Stimulated activated CD4-positive, alpha-beta T cell treated with anti-CD3 and anti-CD28 coated beads, TNF-alpha, amount 100 ng/mL, for 48 hours (primary cell): ENCODE results near the gene MTNR1B.

Experiments used
- DNase-seq, 3 donors: peaks; one replicate each; pipeline ENCODE4 v3.0.0-alpha.2; 2020; ENCODE audit warnings: low read depth in 3 of 3

Gene MTNR1B

DNA sequence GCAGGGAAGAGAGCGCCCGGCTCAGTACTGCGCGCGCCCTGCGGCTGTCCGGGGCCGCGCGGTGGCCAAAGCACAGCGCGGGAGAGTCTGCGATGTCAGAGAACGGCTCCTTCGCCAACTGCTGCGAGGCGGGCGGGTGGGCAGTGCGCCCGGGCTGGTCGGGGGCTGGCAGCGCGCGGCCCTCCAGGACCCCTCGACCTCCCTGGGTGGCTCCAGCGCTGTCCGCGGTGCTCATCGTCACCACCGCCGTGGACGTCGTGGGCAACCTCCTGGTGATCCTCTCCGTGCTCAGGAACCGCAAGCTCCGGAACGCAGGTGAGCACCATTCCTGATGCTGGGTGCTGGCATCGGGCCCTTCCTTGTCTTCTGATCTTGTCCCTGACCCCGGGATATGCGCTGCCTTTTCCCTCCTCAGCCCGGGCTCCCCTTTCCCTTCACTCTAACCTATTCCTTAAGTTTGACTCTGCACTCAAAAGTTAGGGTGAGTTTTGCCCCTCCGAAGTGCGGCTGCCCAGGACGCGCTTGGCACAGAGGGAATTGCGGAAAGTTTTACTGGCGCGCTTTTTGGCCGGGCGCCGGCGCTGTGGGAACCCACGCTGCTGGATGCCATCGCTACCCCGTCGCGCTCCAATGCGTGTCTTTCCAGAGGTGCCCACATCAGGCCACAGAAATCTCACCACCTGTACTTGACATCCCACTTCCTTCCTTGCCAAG lies at the start of gene MTNR1B:
MTNR1B (plus strand) TSS at position 18 of the 714 bp plus-strand sequence; CDS start at position 93, 75 bp downstream.
- no peak for DNase-seq

DNA sequence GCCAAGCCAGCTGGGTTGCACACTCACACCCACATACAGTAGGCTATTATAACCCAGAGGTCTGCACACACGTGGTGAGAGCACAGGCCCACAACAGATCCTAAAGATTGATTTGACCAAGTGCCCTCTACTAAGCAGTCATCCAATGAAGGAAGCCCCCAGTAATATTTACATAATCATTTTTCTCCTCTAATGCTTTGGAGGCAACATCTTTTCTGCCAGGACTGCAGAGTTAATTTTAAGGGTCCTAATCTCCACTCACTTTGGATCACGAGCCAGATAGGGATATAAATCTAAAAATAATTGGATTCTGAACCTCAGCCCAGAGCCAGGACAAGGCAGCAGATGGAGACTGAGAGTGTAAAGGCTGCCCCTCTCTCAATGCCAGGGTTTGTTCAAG lies 49.1 kb upstream of the MTNR1B start:
- DNase-seq: no peak

- DNase-seq: no peak
Measured at GRCh38 chr11:92922731-92923130, 46.7 kb upstream of the MTNR1B start.

- no peak for DNase-seq
Measured at GRCh38 chr11:92929246-92929645, 40.2 kb upstream of the MTNR1B start.

GRCh38 chr11:92929653-92930052 lies 39.8 kb upstream of the MTNR1B start:
- no peak for DNase-seq

DNA sequence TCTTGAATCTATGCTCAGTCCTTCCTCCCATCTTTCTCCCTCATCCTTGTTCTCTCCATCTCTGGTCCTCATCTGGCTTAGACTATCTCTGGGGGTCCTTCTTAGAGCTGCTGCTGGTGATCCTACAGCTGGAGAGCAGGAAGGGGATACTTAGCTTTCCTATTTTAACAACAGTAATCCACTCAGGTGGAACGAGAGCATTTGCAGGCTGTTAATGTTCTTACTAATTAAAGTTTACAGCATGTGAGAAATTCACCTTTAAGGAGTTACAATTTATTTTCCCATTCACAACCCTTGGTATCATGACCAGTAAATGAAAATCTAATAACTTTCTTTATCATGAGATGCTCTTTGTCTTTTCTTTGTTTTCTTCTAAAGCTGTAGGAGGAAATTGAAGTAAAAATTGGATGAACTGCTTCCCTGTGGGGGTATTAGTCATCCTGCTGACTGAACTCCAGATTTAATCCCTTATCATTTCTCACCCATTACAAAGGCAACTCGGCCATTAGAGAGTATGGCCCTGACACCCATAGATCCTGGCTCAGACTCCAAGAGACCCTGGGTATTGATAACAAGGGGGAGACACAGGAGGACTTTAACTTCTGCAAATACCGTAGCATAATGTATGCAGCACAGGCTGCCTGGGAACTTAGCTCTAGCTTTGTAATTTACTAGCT lies 37.6 kb upstream of the MTNR1B start:
- DNase-seq: no peak

- DNase-seq: no peak
Measured at GRCh38 chr11:92939305-92939704, 30.1 kb upstream of the MTNR1B start.

DNA sequence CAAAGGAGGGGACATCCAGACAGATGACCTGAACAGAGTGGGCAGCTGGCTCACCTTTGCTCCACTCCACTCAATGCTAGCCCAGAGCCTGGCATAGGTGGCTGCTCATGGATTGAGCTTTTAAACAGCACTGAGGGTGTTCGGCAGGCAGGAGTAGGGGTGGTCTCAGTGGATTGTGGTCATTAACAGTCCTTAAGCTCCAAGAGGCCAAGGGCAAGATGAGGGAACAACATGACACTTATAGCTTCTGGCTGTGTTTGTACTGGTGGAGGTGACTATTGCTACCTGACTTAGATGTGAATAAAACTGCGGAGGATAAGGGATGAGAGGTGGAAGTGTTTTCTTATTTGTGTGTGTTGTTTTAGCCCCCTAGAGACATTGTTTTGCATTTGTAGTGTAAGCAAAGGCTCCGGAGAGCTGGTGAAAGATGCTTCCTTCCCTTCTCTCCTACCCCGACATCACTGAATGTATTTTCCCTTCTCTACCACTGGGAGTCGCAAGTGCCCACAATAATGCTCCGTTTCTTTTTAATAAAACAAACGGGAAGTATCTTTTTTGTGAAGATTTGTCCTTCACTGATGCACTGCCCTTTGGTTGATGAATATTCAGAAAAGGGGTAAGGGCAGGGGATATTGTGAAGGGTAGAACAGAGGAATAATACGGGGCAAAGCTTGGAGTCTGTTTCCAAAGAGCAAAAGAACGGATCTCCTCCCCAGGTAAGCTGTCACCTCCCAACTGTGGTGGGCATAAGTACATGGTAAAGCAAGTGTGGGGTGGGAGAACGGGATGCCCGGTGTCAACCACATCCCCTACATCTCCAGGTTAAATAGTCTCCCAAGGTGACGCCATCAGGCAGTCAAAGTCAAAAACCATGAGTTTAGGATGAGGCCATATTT lies 27.5 kb upstream of the MTNR1B start:
- no peak for DNase-seq

DNA sequence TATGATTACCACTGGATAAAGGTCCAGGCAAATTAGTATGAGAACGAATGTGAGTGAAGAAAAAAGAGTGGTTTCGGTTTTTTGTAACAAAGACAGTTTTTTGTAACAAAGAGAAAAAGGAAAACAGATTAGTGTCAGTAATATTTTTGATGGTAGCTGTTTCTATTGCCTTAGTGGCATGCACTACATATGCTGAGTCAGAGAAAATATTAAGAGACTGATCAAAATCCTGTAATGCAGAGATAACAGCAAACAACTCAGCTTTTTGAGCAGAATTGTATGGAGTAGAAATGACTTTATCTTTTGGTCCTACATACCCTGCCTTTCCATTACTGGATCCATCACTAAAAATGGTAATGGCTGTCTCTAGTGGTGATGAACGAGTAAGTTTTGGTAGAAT lies 22.7 kb upstream of the MTNR1B start:
- no peak for DNase-seq

DNA sequence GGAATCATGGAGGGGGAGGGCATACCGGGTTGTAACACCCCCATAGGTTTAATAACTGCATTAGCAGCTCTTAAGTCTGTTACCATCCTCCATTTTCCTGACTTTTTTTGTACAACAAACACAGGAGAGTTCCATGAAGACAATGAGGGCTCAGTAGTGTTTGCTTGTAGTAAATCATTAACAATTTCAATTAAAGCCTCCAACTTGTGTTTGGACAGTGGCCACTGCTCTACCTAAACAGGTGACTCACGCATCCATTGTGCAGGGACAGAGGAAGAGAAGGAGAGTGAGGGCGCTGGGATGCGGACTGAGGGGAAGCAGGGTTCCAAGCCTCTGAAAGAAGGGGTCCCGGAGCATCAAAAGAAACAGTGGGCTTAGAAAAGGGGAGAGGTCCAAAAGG lies 21.3 kb upstream of the MTNR1B start:
- no peak for DNase-seq

DNA sequence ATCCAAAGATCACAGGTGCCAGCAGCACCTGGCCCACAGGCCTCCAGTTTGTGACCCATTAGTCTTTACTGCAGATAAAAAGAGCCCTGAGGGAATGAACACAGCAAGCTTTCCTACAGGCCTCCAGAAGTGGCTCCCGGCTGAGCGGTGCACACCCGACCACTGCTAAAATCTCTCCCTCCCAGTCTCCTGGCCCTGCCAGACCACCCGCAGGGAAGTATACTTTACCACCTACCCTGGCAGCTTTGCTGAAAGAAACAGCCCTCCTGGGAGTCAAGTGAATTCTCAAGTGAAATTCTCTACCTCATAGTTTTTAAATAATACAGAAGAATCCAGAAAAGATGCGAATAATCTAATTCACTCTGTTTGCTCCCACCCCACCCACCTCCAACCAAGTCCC lies 15.4 kb upstream of the MTNR1B start:
- DNase-seq: no peak

- DNase-seq: no peak
Measured at GRCh38 chr11:92955860-92956259, 13.6 kb upstream of the MTNR1B start.

- no peak for DNase-seq
Measured at GRCh38 chr11:92960886-92961285, 8.6 kb upstream of the MTNR1B start.

DNA sequence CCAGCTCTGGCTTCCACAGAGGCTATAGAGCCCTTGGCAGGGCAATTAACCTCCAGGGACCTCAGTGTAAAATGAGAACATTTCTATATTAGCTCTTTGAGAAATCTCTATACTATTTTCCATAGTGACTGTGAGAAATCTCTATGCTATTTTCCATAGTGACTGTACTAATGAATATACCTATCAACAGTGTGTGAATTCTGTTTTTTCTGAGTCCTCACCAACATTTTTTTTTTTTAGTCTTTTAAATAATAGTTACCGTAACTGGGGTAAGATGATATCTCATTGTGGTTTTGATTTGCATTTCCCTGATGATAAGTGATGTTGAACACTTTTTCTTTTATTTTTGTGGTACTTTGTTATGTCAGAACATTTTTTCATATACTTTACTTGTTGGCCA lies 7.0 kb upstream of the MTNR1B start:
- no peak for DNase-seq

- no peak for DNase-seq
Measured at GRCh38 chr11:92964471-92964870, 5.0 kb upstream of the MTNR1B start.

- no peak for DNase-seq
Measured at GRCh38 chr11:92965196-92965595, 4.3 kb upstream of the MTNR1B start.

GRCh38 chr11:92967178-92967577 lies 2.3 kb upstream of the MTNR1B start:
- DNase-seq: no peak

DNA sequence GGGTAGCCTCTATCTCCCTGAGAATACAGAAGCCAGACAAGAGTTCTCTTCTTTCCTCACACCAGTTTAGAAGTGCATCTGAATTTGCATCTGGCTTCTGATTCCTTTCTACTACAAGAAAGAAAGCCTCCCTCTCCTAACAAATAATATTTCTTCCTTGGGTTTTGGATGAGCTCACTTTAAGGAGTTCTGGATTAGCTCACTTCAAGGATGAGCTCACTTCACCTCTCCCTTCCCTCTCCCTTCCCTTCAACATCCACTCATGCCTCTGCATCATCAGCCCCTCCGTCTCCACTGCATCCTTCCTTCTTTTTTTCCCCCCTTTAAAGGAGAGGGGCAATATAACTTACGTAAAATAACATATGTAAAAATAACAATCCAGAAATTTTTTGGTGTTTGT lies 1.6 kb upstream of the MTNR1B start:
- DNase-seq: no peak

DNA sequence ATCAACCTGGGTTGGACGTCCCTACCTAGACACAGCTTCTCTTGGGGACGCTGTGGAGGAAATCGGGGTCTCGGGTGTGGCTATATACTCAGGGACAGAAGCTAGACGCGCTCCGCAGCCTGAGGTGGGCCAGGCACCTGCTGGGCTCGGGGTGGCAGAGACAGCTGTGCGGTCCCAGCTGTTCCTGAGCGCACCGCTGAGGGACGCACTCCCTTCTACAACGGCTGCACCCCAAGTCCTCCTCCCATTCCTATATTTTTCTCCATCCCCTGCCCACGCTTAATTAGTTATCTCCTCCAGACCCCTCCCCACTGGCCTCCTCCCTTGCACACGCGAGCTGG lies 188 bp upstream of the MTNR1B start:
- no peak for DNase-seq

DNA sequence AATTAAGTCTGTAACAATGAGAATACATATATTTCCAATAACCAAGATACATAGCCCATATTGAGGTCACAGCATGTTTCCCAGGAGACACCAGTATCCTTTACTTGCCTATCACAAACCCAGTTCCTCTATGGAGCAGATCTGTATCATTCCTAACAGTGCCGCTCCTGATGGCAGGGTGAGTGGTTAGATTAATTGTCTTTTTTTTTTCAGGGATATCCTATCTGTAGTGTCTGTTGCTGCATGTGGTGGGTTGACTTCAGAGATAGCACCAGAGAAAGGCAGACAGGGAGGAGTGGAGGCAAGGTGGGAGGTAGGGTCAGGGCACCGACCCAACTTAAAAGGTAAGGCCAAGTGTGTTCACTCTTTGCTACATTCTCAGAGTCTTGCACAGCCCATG lies 2.8 kb downstream of the MTNR1B start:
- no peak for DNase-seq

DNA sequence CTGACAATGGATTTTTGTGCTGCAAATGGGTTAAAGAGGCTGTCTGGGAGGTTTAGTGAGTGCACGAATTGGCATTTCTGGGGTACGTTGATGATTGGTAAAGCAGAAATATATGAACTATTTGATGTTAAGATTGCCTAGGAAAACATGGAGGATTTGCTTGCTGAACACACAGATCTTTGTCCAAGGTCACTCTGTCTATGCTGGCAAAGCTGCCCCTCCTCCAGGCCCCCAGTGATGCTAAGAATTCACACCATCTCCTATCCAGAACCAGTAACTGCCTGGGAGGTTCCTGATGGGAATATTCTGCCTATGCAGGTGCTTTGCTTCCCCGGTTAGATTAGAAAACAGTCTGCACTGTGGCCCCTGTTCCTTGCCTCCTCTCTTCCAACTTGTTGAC lies 5.8 kb downstream of the MTNR1B start:
- DNase-seq: no peak

GRCh38 chr11:92976681-92977080 lies 7.2 kb downstream of the MTNR1B start:
- no peak for DNase-seq

DNA sequence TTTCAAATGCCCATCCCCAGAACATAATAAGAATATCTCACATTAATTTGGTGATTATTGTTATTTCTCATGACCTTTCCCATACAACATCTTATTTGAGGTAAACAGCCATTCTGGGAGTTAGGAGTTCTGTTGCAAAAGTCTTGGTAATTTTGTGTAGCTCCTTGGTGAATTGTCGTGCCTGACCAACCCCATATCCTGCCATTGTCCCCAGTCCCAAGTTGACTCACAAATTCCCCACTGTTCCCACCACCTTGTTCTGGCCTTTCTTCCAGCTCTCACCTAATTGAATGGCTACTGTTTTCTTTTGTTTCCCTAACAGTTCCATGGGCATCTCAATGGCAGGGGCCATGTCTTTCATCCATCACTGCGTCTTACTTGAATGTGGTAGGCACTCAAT lies 8.0 kb downstream of the MTNR1B start:
- DNase-seq: no peak
